HFFc6 (cell line): ENCODE measurements around the gene MMADHC. TPM values are rescaled to one million over a fixed set of nuclear protein-coding genes. Genes with fewer than 3 reads are reported as not detected.
A peak's percentile ranks its signal among the peaks of the same experiment; 100 is the strongest.

Experiments
- DNase-seq: peaks from one replicate; pipeline ENCODE4 v3.0.0-alpha.2; 2018
- H3K27ac Mint-ChIP-seq: 2 replicates; pipeline ENCODE4 v1.8.0; 2020; ENCODE audit warnings: mild to moderate bottlenecking, mixed read lengths
- H3K27me3 Mint-ChIP-seq: 2 replicates; pipeline ENCODE4 v1.8.0; 2021; ENCODE audit warnings: mild to moderate bottlenecking, moderate library complexity, mixed read lengths; ENCODE audit not compliant: insufficient read depth
- H3K36me3 Mint-ChIP-seq: 2 replicates; pipeline ENCODE4 v1.8.0; 2021; ENCODE audit warnings: low read depth, mixed read lengths
- H3K4me1 Mint-ChIP-seq: 2 replicates; pipeline ENCODE4 v1.8.0; 2020; ENCODE audit warnings: low read depth, mixed read lengths
- H3K4me3 Mint-ChIP-seq: 2 replicates; pipeline ENCODE4 v1.8.0; 2020; ENCODE audit warnings: mild to moderate bottlenecking, moderate library complexity, mixed read lengths
- H3K9me3 Mint-ChIP-seq: 2 replicates; pipeline ENCODE4 v1.8.0; 2020; ENCODE audit warnings: mild to moderate bottlenecking, mixed read lengths
- total RNA-seq, 6 experiments: library from RNA; stranded (reverse); fragmentation: NEBNext Ultra II Directional; extraction: Animal tissue kit (Norgen Biotek cat#: 25700); gene quantifications; 2 replicates in 1 of 6; 3 replicates in 5 of 6; pipeline ENCODE4 v1.2.3, GENCODE V29; 2021
- TF ChIP-seq, protein P1 (sequence below): fragments of 200-600 bp; sonication (generic); IDR thresholded peaks from 2 replicates; pipeline ENCODE4 v1.5.0; 2021; ENCODE audit warnings: antibody characterized with exemption, mild to moderate bottlenecking

Gene MMADHC
- total RNA-seq, 6 experiments from 2014 or later = 134 to 176 (median 154) TPM

DNA sequence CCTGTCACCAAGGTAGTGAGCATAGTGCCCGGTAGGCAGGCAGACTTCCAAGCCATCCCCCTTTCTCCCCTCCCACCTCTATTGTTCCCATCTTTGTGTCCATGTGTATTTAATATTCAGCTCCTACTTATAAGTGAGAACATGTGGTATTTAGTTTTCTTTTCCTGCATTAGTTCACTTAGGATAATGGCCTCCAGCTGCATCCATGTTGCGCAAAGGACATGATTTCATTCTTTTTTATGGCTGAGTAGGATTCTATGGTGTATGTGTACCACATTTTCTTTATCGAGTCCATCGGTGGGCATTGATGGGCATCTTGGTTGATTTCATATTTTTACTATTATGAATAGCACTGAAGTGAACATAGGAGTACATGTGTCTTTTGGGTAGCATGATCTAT lies 35.3 kb downstream of the MMADHC start:
- Mint-ChIP-seq H3K9me3 (no peaks in the 10 kb centered on the region), H3K4me1 (peaks cover 10% of the 10 kb centered on the region; the same call in 1 of the 2 replicates), H3K36me3 (peaks cover 4% of the 10 kb centered on the region), H3K27me3 (no peaks in the 10 kb centered on the region; the same call in none of the 2 replicates), H3K4me3 (no peak overlapping the region), H3K27ac (no peak overlapping the region)
- TF ChIP-seq, protein P1, sequence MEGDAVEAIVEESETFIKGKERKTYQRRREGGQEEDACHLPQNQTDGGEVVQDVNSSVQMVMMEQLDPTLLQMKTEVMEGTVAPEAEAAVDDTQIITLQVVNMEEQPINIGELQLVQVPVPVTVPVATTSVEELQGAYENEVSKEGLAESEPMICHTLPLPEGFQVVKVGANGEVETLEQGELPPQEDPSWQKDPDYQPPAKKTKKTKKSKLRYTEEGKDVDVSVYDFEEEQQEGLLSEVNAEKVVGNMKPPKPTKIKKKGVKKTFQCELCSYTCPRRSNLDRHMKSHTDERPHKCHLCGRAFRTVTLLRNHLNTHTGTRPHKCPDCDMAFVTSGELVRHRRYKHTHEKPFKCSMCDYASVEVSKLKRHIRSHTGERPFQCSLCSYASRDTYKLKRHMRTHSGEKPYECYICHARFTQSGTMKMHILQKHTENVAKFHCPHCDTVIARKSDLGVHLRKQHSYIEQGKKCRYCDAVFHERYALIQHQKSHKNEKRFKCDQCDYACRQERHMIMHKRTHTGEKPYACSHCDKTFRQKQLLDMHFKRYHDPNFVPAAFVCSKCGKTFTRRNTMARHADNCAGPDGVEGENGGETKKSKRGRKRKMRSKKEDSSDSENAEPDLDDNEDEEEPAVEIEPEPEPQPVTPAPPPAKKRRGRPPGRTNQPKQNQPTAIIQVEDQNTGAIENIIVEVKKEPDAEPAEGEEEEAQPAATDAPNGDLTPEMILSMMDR = no peak
- DNase-seq = no peak

DNA sequence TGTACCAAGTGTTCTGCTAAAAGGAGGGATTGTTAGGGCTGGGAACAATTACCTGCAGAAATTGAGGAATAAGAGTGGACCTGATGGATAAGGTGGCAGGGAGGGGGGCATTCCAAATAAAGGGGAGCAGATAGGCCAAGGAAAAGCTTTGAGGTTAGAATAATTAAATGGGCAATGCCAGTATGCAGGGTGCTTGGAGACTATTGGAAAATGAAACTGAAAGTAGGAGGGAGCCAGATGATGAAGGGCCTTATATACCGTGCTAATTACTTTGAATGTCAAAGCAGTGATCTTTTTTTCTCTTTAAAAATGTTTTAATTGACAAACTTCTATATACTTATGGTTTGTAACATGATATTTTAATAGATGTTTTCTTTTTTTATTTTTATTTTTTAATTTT lies 42.9 kb downstream of the MMADHC start:
- no peaks in the 10 kb centered on the region for H3K9me3 Mint-ChIP-seq
- TF ChIP-seq, protein P1 = no peak
- H3K4me3 Mint-ChIP-seq = peak overlapping the region; percentile 82
- DNase-seq = no peak
- peaks cover 12% of the 10 kb centered on the region; the same call in 1 of the 2 replicates for H3K4me1 Mint-ChIP-seq
- no peaks in the 10 kb centered on the region; the same call in 1 of the 2 replicates for H3K27me3 Mint-ChIP-seq
- no peak overlapping the region for H3K27ac Mint-ChIP-seq
- H3K36me3 Mint-ChIP-seq = peaks cover 4% of the 10 kb centered on the region

DNA sequence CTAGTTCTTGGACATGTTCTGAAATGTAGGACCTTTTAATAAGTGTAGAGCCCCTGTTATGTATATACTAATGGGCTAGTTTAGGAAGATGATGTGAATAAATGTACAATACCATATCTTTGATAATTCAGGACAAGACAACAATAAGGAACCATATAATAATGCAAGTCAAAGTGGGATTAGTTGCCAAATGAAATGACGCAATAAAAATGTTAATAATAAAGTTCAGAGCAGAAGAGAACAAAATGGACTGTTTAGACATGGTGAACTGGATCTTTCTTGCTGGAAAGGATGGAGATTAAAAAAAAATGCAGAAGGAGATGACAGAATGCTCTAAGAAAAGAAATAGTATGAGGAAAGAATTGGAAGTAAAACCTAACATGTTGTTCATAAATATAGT lies 43.7 kb downstream of the MMADHC start:
- Mint-ChIP-seq H3K4me3 (peak overlapping the region; percentile 82; the same call in 1 of the 2 replicates), H3K36me3 (peaks cover 4% of the 10 kb centered on the region; the same call in 1 of the 2 replicates), H3K27me3 (no peaks in the 10 kb centered on the region; the same call in 1 of the 2 replicates), H3K4me1 (peaks cover 12% of the 10 kb centered on the region; the same call in 1 of the 2 replicates), H3K9me3 (no peaks in the 10 kb centered on the region), H3K27ac (no peak overlapping the region)
- no peak for DNase-seq
- TF ChIP-seq, protein P1 = no peak

DNA sequence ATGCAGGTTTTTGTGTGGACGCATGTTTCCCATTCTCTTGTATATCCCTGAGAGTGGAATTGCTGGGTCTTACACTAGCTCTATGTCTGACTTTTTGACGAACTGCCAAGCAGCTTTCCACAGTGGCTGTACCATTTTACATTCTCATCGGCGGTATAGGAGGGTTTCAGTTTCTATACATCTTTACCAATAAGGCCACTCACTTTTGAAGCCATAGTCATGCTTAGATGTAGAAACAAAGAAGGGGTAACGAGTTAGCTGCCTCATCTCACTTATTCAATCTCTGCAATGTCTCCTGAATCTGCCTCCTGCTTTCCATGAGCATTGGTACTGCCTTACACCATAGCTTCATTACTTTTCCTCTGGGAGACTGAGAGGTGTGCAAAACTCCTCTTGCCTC lies 47.4 kb downstream of the MMADHC start:
- peaks cover 12% of the 10 kb centered on the region; the same call in 1 of the 2 replicates for H3K4me1 Mint-ChIP-seq
- no peaks in the 10 kb centered on the region; the same call in 1 of the 2 replicates for H3K27me3 Mint-ChIP-seq

DNA sequence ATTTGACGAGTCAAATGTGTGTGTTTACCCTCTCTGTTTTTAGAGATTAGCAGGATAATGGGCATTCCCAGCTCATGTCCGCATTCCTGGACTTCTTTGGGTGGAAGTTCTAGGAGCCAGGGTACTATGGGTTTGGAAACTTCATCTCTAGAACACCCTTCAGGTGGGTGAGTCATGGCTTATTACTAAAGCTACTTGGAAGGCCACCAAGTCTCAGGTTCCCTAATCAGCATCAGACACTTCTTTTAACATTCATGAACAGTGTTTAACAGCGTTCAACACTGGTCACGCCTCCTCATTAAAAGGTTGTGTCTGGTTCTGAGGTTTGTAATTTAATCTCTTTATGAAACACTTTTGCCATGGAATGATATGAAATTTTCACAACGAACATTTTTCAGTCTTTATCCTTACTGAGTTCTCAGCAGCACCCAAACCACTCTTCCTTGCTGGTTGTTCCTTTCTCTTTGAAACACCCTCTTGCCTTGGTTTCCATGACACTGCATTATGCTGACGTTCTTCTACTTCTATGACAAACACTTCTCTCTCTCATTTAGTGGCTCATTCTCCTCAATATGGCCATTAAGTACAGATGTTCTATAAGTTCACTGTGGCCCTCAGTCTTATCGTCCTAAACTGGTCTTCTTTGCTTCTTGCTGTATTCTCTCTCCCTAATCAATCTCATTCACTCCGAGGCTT lies 49.3 kb downstream of the MMADHC start:
- TF ChIP-seq, protein P1 = no peak
- H3K4me1 Mint-ChIP-seq = no peaks in the 10 kb centered on the region
- no peaks in the 10 kb centered on the region for H3K9me3 Mint-ChIP-seq
- no peaks in the 10 kb centered on the region for H3K27me3 Mint-ChIP-seq
- no peak for DNase-seq
- H3K36me3 Mint-ChIP-seq = no peaks in the 10 kb centered on the region
- no peak overlapping the region for H3K4me3 Mint-ChIP-seq
- no peak overlapping the region for H3K27ac Mint-ChIP-seq

More for the DNA sequence above, 47.4 kb downstream of the MMADHC start:
- TF ChIP-seq, protein P1 = no peak
- no peaks in the 10 kb centered on the region for H3K36me3 Mint-ChIP-seq
- no peak for DNase-seq
- H3K9me3 Mint-ChIP-seq = no peaks in the 10 kb centered on the region
- no peak overlapping the region for H3K27ac Mint-ChIP-seq
- no peak overlapping the region for H3K4me3 Mint-ChIP-seq
